Dermis blood vessel endothelial cell (primary cell): ENCODE data around the gene QKI. TPM values are rescaled to one million over a fixed set of nuclear protein-coding genes. Genes with fewer than 3 reads are reported as not detected.
A peak's percentile ranks its signal among the peaks of the same experiment; 100 is the strongest.
"Not testable (repeated sequence)": the region's sequence is repeated elsewhere in the genome, so short reads cannot be mapped to it uniquely, and the experiment has no call there.

Experiments used
- DNase-seq: peaks from one replicate; pipeline ENCODE4 v3.0.0; 2010
- total RNA-seq: library from RNA; depleted of rRNA; stranded (reverse); fragments of >200 nt; gene quantifications from 2 replicates; pipeline ENCODE4 v1.2.3, GENCODE V29; 2014

Gene QKI
- total RNA-seq, 1 donor from 2014 or later = 307 TPM

GRCh38 chr6:163583558-163583957 is 169.0 kb downstream of the QKI start:
- no peak for DNase-seq

DNA sequence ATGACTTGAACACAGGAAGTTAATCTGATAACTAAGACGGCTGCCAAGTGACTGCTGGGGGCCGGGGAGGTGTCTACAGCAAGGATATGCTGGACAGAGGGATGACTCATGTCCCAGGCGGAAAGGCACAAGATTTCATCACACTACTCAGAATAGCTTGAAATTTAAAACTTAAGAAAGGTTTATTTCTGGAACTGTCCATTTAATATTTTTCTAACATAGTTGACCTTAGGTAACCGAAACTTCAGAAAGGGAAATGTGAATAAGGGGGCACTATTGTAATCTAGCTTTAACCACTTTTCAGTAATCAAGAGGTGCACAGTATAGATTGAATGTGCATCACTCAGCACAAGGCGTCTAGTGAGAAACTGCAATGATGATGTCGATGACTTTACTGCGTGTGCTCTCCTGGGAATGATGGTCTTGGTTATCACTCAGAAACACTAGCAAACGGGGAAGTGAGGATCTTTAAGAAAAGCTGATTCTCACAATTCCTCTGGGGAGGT is 171.5 kb downstream of the QKI start:
- peak; percentile 81 for DNase-seq

- DNase-seq = no peak
Measured at GRCh38 chr6:163586888-163587287, 172.4 kb downstream of the QKI start.

DNA sequence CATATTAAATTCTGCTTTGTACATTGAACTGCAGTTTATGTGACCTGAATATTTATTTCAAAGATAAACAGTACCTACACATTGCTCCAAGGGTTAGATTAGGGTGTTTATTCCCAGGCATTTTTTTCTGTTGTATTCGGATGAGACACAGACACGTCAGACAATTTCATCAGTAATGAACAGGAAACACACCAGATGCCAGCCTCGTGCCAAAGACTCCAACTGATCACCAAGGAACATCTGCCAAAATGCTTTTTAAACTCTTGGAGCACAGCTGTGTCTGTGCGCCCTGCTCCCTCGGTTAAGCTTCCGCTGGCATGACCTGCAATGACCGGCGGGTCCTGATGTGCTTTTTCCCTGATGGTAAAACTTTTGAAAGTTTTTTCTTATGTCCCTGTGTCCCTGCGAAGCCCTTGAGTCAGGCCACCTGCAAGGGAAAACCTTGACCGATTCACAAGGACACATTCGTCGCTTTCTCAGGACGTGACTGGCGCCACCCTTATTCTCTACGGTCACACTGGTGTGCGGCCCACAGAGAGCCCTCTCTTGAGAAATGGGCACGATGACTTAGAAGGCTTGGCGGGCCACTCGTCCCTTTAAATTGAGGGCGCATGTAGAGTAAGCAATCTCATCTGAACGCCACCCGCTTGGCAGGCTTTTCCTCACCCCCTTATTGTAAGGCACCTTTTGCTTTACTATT is 173.9 kb downstream of the QKI start:
- no peak for DNase-seq

DNA sequence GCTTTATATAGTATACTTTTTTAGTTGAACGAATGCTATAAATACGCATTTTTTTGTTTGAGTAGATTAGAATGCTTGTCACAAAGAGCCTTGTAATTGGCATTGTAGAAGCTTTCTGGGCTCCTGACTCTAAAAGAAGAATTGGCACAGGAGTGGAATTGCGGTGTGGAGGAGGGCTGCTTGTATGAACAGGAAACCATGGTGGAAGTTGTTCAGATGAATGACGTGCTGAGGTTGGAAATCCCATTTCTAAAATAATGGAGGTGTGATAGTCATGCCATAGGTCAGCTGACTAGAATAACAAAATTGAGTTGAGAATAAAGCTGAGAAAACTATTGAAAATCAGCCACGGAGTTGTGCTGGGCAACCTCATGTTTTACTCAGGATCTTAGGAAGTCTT is 174.9 kb downstream of the QKI start:
- DNase-seq = peak; percentile 66

- not testable (repeated sequence) for DNase-seq
Measured at GRCh38 chr6:163590132-163590531, 175.6 kb downstream of the QKI start.

- DNase-seq = no peak
Measured at GRCh38 chr6:163592872-163593271, 178.4 kb downstream of the QKI start.

GRCh38 chr6:163596174-163596573 is 181.7 kb downstream of the QKI start:
- no peak for DNase-seq

- DNase-seq = no peak
Measured at GRCh38 chr6:163599136-163599535, 184.6 kb downstream of the QKI start.

- DNase-seq = no peak
Measured at GRCh38 chr6:163599684-163600083, 185.2 kb downstream of the QKI start.

DNA sequence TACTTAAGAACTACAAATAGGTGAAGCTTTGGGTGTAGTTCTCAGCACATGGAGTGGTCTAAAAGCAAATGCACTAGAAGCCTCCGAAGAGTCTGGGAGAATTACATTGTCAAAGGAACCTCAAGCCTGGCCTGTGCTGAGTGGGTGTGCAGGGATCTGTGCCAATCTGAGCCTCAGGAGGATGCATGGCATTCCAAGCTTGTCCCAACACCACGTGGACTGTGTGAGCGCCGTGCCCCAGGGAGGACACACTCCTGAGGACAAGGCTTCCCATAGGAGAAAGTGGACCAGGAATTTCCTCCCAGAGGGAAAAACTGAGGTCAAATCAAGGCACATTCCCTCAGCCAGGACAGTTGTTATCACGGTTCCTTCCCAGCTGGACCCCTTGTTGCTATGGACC is 185.8 kb downstream of the QKI start:
- DNase-seq = no peak

GRCh38 chr6:163600781-163601180 is 186.3 kb downstream of the QKI start:
- no peak for DNase-seq

- no peak for DNase-seq
Measured at GRCh38 chr6:163602851-163603250, 188.3 kb downstream of the QKI start.

GRCh38 chr6:163603395-163603794 is 188.9 kb downstream of the QKI start:
- no peak for DNase-seq

- no peak for DNase-seq
Measured at GRCh38 chr6:163605385-163606097, 191.0 kb downstream of the QKI start.

DNA sequence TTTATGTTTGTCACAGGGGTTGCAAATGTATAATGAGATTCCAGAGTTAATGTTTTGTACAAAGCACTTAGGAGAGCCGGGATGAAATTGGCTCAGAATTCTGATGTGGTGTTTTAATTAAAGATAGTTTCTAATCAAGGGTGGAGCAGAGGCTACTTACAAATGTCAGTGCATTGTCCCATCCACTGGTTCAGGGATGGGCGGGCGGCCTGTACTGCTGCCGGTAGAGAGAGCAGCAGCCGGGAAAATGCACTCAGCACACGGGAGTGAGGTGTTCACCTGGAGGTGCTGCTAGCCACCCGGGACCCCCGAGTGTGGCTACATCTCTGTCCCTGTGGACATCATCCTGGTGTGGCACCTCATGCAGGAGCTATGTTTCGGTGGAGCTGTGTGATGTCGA is 193.3 kb downstream of the QKI start:
- no peak for DNase-seq

- no peak for DNase-seq
Measured at GRCh38 chr6:163608204-163608644, 193.7 kb downstream of the QKI start.

DNA sequence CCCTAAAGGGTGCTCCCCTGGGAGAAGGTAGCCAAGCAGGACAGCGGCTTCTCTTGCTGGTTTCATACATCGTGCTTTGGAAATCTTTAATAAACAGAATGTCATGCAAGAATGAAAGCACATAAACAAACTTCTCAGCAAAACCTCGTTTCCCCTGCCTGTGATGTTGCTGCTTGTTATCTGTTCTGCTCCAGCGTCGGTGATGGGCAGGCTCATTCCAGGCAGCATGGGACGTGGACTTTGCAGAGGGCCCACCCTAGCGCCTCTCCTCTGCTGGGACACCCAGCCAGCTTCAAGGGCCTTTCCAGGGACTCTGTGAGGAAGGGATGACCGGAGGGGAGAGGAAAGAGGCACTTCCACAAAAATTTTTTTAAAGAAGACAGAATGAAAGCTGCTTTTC is 197.7 kb downstream of the QKI start:
- DNase-seq = no peak

- no peak for DNase-seq
Measured at GRCh38 chr6:163613025-163613424, 198.5 kb downstream of the QKI start.

DNA sequence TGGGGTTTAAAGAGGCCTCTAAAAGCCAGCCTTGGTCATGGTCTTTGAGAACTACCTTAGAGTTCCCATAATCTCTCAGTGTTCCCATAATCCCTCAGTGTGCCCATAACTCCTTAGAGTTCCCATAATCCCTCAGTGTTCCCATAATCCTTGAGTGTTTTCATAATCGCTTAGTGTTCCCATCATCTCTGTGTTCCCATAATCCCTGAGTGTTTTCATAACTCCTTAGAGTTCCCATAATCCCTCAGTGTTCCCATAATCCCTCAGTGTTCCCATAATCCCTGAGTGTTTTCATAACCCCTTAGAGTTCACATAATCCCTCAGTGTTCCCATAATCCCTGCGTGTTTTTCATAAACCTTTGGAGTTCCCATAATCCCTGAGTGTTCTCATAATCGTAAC is 199.2 kb downstream of the QKI start:
- no peak for DNase-seq

DNA sequence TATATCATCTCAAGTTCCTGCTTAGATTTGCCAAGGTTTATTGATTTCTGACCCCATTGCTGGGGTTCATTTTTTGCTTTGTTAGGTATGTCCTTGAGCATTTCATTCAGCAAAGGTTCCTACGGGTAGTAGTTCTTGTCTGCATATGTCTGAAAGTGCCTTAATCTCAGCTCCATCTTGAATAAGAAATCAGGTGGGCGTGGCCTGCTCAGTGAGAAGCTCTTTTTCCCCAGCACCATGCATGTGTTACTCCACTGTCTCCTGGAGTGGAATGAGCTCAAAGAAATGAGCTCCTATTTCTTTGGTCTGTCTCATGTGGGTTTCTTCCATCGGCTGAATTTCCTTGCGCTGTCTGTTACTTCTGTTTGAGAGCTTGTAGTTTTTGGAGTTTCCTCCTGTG is 201.9 kb downstream of the QKI start:
- no peak for DNase-seq

DNA sequence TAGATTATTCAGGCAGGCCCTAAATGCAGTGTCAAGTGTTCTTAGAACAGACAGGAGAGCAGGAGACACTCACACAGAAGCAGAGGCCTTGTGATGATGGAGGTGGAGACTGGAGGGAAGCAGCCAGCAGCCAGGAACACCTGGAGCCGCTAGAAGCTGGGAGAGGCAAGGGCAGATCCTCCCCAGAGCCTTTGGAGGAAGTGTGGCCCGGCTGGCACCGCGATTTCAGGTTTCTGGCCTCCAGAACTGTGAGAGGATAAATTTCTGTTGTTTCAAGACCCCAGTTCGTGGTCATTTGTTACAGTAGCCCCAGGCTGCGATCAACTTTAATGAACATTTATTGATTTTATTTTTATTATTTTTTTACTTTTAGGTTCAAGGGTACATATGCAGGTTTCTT is 203.0 kb downstream of the QKI start:
- DNase-seq = no peak

DNA sequence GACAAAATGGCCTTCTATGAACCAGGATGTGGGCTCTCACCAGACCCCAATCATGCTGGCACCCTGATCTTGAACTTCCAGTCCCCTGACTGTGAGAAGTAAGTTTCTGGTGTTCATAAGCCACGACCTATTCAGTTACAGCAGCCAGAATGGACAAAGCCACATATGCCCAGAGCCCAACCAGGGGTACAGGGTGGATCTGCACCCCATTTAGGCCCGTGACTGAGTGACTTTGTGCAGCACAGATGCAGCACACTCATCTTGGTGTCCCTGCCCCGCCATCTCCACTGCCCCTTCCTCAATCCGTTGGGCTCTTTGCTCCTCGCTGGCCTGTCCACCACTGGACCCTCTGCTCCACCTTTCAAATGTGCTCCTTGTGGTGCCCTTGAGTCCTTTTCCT is 205.6 kb downstream of the QKI start:
- DNase-seq = no peak

DNA sequence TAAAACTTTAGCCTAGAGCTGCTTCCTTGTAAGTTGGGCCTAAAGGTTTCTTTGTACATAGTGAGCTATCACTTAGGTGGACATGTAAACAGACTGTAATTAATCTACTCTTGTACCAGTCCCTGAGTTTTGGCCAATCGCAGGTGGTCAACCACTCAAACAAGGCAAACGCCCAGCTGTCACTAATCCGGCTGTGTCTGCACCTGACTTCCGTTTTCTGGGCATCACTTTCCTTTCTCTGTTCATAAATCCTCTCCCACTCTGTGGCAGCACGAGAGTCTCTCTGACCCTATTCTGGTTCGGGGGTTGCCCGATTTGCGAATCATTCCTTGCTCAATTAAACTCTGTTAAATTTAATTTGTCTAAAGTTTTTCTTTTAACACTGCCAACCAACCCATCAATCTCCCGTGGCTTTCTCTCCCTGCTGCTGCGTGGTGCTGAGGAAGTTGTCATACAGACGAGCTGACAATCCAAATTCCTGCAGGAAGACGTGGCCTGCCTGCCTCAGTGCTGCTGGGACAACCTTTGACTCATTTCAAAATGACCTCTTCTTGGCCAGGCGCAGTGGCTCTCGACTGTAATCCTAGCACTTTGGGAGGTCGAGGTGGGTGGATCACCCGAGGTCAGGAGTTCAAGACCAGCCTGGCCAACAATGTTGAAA is 206.3 kb downstream of the QKI start:
- DNase-seq = no peak
